Epithelial cell of alveolus of lung (primary cell): ENCODE results near the gene TNK1. TPM values are rescaled to one million over a fixed set of nuclear protein-coding genes. Genes with fewer than 3 reads are reported as not detected.

Experiments
- total RNA-seq: library from RNA; depleted of rRNA; stranded (reverse); fragments of >200 nt; gene quantifications from 2 replicates; pipeline ENCODE4 v1.2.1, GENCODE V29; 2015

Gene TNK1
- 0.65 and 2.2 TPM in 2 replicates for total RNA-seq

GRCh38 chr17:7380855-7381683, at the start of gene TNK1:
TSS of gene TNK1 (plus strand) at chr17:7381089. CDS start at chr17:7382927, 1,838 bp downstream.

GRCh38 chr17:7336240-7337175, 44.4 kb upstream of the TNK1 start, which contains the start of gene ACAP1:
TSS of gene ACAP1 (plus strand) at chr17:7336529. CDS start at chr17:7336735, 206 bp downstream.

GRCh38 chr17:7351665-7352502, 29.0 kb upstream of the TNK1 start, which contains the start of gene KCTD11:
TSS of gene KCTD11 (plus strand) at chr17:7352162.

GRCh38 chr17:7355053-7355452, 25.8 kb upstream of the TNK1 start, which contains the start of gene TMEM95:
TSS of gene TMEM95 (plus strand) at chr17:7355156. CDS start at chr17:7355205, 49 bp downstream.

GRCh38 chr17:7394452-7395191, 13.7 kb downstream of the TNK1 start, which contains the start of gene PLSCR3:
TSS of gene PLSCR3 (minus strand) at chr17:7394525. CDS start at chr17:7394110, 415 bp downstream.

GRCh38 chr17:7403977-7404736, 23.3 kb downstream of the TNK1 start, which contains the start of gene TMEM256:
TSS of gene TMEM256 (minus strand) at chr17:7404097. CDS start at chr17:7404084, 13 bp downstream.

GRCh38 chr17:7407485-7408251, 26.8 kb downstream of the TNK1 start, which contains the start of gene NLGN2:
TSS of gene NLGN2 (plus strand) at chr17:7407845. CDS start at chr17:7408256, 411 bp downstream.

GRCh38 chr17:7419819-7420610, 39.1 kb downstream of the TNK1 start, which contains the start of gene SPEM1:
TSS of gene SPEM1 (plus strand) at chr17:7420324. CDS start at chr17:7420385, 61 bp downstream.

GRCh38 chr17:7425316-7425715, 44.4 kb downstream of the TNK1 start, which contains the start of gene SPEM2:
TSS of gene SPEM2 (plus strand) at chr17:7425616. CDS start at chr17:7425689, 73 bp downstream.

GRCh38 chr17:7428557-7428956, 47.7 kb downstream of the TNK1 start, which contains the start of gene SPEM3:
TSS of gene SPEM3 (plus strand) at chr17:7428857. CDS start at chr17:7428903, 46 bp downstream.

Other genes with a start within 250 kb of the TNK1 start
- 0.80 and 1.0 TPM in 2 replicates for gene ASGR1, start 201.7 kb upstream of the TNK1 start, total RNA-seq
- 11.8 and 18.9 TPM in 2 replicates for gene DLG4, start 161.3 kb upstream of the TNK1 start, total RNA-seq
- 184 and 242 TPM in 2 replicates for gene ACADVL, start 161.2 kb upstream of the TNK1 start, total RNA-seq
- 50.8 and 59.7 TPM in 2 replicates for gene DVL2, start 146.6 kb upstream of the TNK1 start, total RNA-seq
- 55.6 and 63.3 TPM in 2 replicates for gene PHF23, start 141.6 kb upstream of the TNK1 start, total RNA-seq
- 310 and 533 TPM in 2 replicates for gene GABARAP, start 138.6 kb upstream of the TNK1 start, total RNA-seq
- gene CTDNEP1, start 129.4 kb upstream of the TNK1 start, total RNA-seq, result 64.9 and 130 TPM in 2 replicates
- 34.9 and 40.0 TPM in 2 replicates for gene ELP5, start 128.9 kb upstream of the TNK1 start, total RNA-seq
- 1.8 and 23.0 TPM in 2 replicates for gene CLDN7, start 118.6 kb upstream of the TNK1 start, total RNA-seq
- gene SLC2A4, start 99.4 kb upstream of the TNK1 start, total RNA-seq, result 0.13 and 0.96 TPM in 2 replicates
- 3.9 TPM in 1 of 2 replicates, not detected in the other for gene YBX2, start 86.5 kb upstream of the TNK1 start, total RNA-seq
- gene EIF5A, start 73.5 kb upstream of the TNK1 start, total RNA-seq, result 167 and 647 TPM in 2 replicates
- gene GPS2, start 65.7 kb upstream of the TNK1 start, total RNA-seq, result 36.5 and 37.0 TPM in 2 replicates
- 7.5 and 10.5 TPM in 2 replicates for gene NEURL4, start 51.8 kb upstream of the TNK1 start, total RNA-seq
- gene ACAP1, start 44.6 kb upstream of the TNK1 start, total RNA-seq, result 1.5 and 2.7 TPM in 2 replicates
- gene KCTD11, start 28.9 kb upstream of the TNK1 start, total RNA-seq, result 11.4 and 17.8 TPM in 2 replicates
- gene TMEM95, start 25.9 kb upstream of the TNK1 start, total RNA-seq, result 0.13 TPM in 1 of 2 replicates, not detected in the other
- 60.1 and 62.8 TPM in 2 replicates for gene PLSCR3, start 13.4 kb downstream of the TNK1 start, total RNA-seq
- gene TMEM256, start 23.0 kb downstream of the TNK1 start, total RNA-seq, result 130 and 211 TPM in 2 replicates
- 18.5 and 38.1 TPM in 2 replicates for gene NLGN2, start 26.8 kb downstream of the TNK1 start, total RNA-seq
- not detected in 2 replicates for gene SPEM1, start 39.2 kb downstream of the TNK1 start, total RNA-seq
- gene SPEM2, start 44.5 kb downstream of the TNK1 start, total RNA-seq, result not detected in 2 replicates
- gene SPEM3, start 47.8 kb downstream of the TNK1 start, total RNA-seq, result not detected in 2 replicates
- 3.8 and 8.9 TPM in 2 replicates for gene TMEM102, start 54.3 kb downstream of the TNK1 start, total RNA-seq
- gene FGF11, start 58.4 kb downstream of the TNK1 start, total RNA-seq, result 2.1 and 7.3 TPM in 2 replicates
- gene CHRNB1, start 64.0 kb downstream of the TNK1 start, total RNA-seq, result 5.2 and 11.9 TPM in 2 replicates
- 24.3 and 39.0 TPM in 2 replicates for gene ZBTB4, start 98.5 kb downstream of the TNK1 start, total RNA-seq
- not detected in 2 replicates for gene SLC35G6, start 100.4 kb downstream of the TNK1 start, total RNA-seq
- gene POLR2A, start 103.3 kb downstream of the TNK1 start, total RNA-seq, result 55.6 and 62.1 TPM in 2 replicates
- gene TNFSF12, start 168.0 kb downstream of the TNK1 start, total RNA-seq, result 16.0 and 20.4 TPM in 2 replicates
- gene TNFSF13, start 177.7 kb downstream of the TNK1 start, total RNA-seq, result 4.1 and 4.9 TPM in 2 replicates
- 62.5 and 73.4 TPM in 2 replicates for gene SENP3, start 180.8 kb downstream of the TNK1 start, total RNA-seq
- 37.4 and 40.5 TPM in 2 replicates for gene CD68, start 198.5 kb downstream of the TNK1 start, total RNA-seq
- 202 and 249 TPM in 2 replicates for gene MPDU1, start 202.8 kb downstream of the TNK1 start, total RNA-seq
- gene SOX15, start 209.0 kb downstream of the TNK1 start, total RNA-seq, result 0.52 and 2.8 TPM in 2 replicates
- 24.8 and 37.5 TPM in 2 replicates for gene FXR2, start 233.8 kb downstream of the TNK1 start, total RNA-seq
- gene SAT2, start 246.7 kb downstream of the TNK1 start, total RNA-seq, result 26.6 and 100 TPM in 2 replicates
- gene SHBG, start 249.0 kb downstream of the TNK1 start, total RNA-seq, result 0.26 and 1.4 TPM in 2 replicates